PFSK-1 (cell line): ENCODE results near the gene PCNX3.

Experiments used
- POLR2AphosphoS5 ChIP-seq: IDR thresholded peaks from 2 replicates; pipeline ENCODE4 v1.6.1; 2012; ENCODE audit warnings: low read depth, mild to moderate bottlenecking, control low read depth, low read length, moderate library complexity
- REST ChIP-seq, 2 experiments: IDR thresholded peaks; 2 replicates each; pipeline versions ENCODE4 v1.6.1 to v1.8.0; 2011 to 2012; ENCODE audit warnings: low read depth in 2 of 2, low read length in 2 of 2, control low read depth in 1 of 2, inconsistent platforms in 1 of 2, mild to moderate bottlenecking in 1 of 2, moderate library complexity in 1 of 2; ENCODE audit not compliant: insufficient read depth in 1 of 2

DNA sequence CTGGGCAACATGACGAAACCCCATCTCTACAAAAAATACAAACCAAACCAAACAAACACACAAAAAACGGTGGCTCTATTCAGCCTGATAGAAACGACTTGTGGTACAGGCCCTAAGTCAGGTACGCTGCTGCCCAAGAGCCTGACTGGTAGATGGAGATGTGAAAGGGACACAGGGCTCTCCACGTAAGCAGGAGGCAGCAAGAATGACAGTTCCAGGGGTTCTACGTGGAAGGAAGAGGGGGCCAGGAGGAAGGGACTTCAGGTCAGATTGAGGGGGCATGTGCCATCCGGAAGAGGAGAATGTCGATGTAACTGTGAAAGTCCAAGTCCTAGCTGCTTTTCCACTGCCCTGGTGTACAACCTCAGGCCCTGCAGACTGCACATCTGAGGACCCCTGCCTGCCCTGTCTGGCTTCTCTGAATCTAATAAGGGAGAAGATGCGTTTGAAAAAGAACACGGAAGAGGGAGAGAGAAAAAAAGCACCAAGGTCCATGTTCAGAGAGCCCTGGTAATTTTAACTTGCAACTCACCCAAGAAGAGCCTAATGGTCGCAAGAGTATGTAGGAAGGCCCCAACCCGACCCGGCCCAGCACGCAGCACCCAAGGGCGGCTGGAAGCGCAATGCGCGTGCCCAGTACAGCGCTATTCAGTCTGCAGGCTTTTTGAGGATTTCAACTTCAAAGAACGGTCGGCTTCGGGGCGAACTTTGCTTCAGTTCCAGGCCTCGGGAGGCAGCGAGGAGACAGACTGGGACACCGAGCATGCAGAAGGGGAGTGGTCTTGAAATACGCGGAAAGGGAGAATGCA, 46.2 kb upstream of the PCNX3 start:
- TF ChIP-seq POLR2AphosphoS5 (no peak), REST (IDR thresholded peaks at IDR 0.05; ENCODE audit: insufficient read depth in 1 of 2, low read depth in 2 of 2, low read length in 2 of 2) (no peak)
